Astrocyte (in vitro differentiated cells and primary cell): ENCODE measurements around the gene UGT1A3. TPM values are rescaled to one million over a fixed set of nuclear protein-coding genes. Genes with fewer than 3 reads are reported as not detected.

Source experiments
- DNase-seq: peaks from one replicate; pipeline ENCODE4 v3.0.0-alpha.2; 2010; ENCODE audit warnings: low read depth
- FAIRE-seq: peaks from 2 replicates; lab custom pipeline; 2011; peaks lifted over from hg19 to GRCh38; lab: Jason Lieb, UNC
- H2AFZ ChIP-seq: 2 replicates; pipeline ENCODE4 v1.6.0; 2012; ENCODE audit warnings: low read depth, low read length, inconsistent platforms
- H3K27ac ChIP-seq: 2 replicates; pipeline ENCODE4 v1.5.1; 2011; ENCODE audit warnings: low read depth, low read length, inconsistent platforms
- H3K27me3 ChIP-seq: 2 replicates; pipeline ENCODE4 v1.6.0; 2011; ENCODE audit warnings: low read length, inconsistent platforms; ENCODE audit not compliant: insufficient read depth
- H3K36me3 ChIP-seq: 2 replicates; pipeline ENCODE4 v1.5.1; 2011; ENCODE audit warnings: low read length, inconsistent platforms; ENCODE audit not compliant: insufficient read depth
- H3K4me1 ChIP-seq: 2 replicates; pipeline ENCODE4 v1.5.1; 2011; ENCODE audit warnings: low read length, inconsistent platforms; ENCODE audit not compliant: insufficient read depth
- H3K4me2 ChIP-seq: 2 replicates; pipeline ENCODE4 v1.6.0; 2012; ENCODE audit warnings: low read length, inconsistent platforms
- H3K4me3 ChIP-seq: 2 replicates; pipeline ENCODE4 v1.5.1; 2011; ENCODE audit warnings: low read depth, mild to moderate bottlenecking, low read length, inconsistent platforms; ENCODE audit not compliant: insufficient read depth
- H3K79me2 ChIP-seq: 2 replicates; pipeline ENCODE4 v1.6.0; 2012; ENCODE audit warnings: mild to moderate bottlenecking, low read length, inconsistent platforms; ENCODE audit not compliant: insufficient read depth
- H3K9ac ChIP-seq: 2 replicates; pipeline ENCODE4 v1.6.0; 2012; ENCODE audit warnings: mild to moderate bottlenecking, low read length, inconsistent platforms
- H3K9me3 ChIP-seq: 2 replicates; pipeline ENCODE4 v1.5.1; 2012; ENCODE audit warnings: low read depth, mild to moderate bottlenecking, low read length, inconsistent platforms; ENCODE audit not compliant: insufficient read depth
- H4K20me1 ChIP-seq: 2 replicates; pipeline ENCODE4 v1.6.0; 2012; ENCODE audit warnings: low read length, inconsistent platforms; ENCODE audit not compliant: insufficient read depth
- H3K27ac Mint-ChIP-seq: one replicate; pipeline ENCODE4 v1.8.0; 2021; ENCODE audit warnings: mild to moderate bottlenecking, mixed read lengths; ENCODE audit not compliant: unreplicated experiment
- H3K27me3 Mint-ChIP-seq: one replicate; pipeline ENCODE4 v1.8.0; 2021; ENCODE audit warnings: low read depth, mixed read lengths; ENCODE audit not compliant: unreplicated experiment
- H3K36me3 Mint-ChIP-seq: one replicate; pipeline ENCODE4 v1.8.0; 2021; ENCODE audit warnings: low read depth, mixed read lengths; ENCODE audit not compliant: unreplicated experiment
- H3K4me1 Mint-ChIP-seq: one replicate; pipeline ENCODE4 v1.8.0; 2021; ENCODE audit warnings: low read depth, mixed read lengths; ENCODE audit not compliant: unreplicated experiment
- H3K4me3 Mint-ChIP-seq: one replicate; pipeline ENCODE4 v1.8.0; 2021; ENCODE audit warnings: mild to moderate bottlenecking, moderate library complexity, mixed read lengths; ENCODE audit not compliant: unreplicated experiment
- H3K9me3 Mint-ChIP-seq: one replicate; pipeline ENCODE4 v1.8.0; 2021; ENCODE audit warnings: mild to moderate bottlenecking, mixed read lengths; ENCODE audit not compliant: unreplicated experiment
- CTCF ChIP-seq: IDR thresholded peaks from 2 replicates; pipeline ENCODE4 v1.5.1; 2011; ENCODE audit warnings: low read depth, mild to moderate bottlenecking, inconsistent platforms, low read length, moderate library complexity; ENCODE audit not compliant: insufficient read depth
- EZH2 ChIP-seq: IDR thresholded peaks from 2 replicates; pipeline ENCODE4 v1.6.1; 2012; ENCODE audit warnings: mild to moderate bottlenecking, low read length, inconsistent platforms; ENCODE audit not compliant: insufficient read depth
- total RNA-seq: library from RNA; stranded (reverse); gene quantifications from 2 replicates; pipeline ENCODE4 v1.2.1, GENCODE V29; 2021

UGT1A3 gene
- total RNA-seq, 1 donor from 2014 or later, result not detected

- H3K27ac ChIP-seq, result no peak overlapping the region
- Mint-ChIP-seq H3K36me3 (no peaks in the 10 kb centered on the region), H3K9me3 (peaks cover under 1% of the 10 kb centered on the region), H3K27ac (no peak overlapping the region), H3K4me3 (no peak overlapping the region), H3K4me1 (peaks cover 7% of the 10 kb centered on the region), H3K27me3 (peaks cover 6% of the 10 kb centered on the region)
- FAIRE-seq, result no peak
- H3K4me3 ChIP-seq, result no peak overlapping the region
- no peaks in the 10 kb centered on the region for H3K27me3 ChIP-seq
- no peaks in the 10 kb centered on the region for H3K79me2 ChIP-seq
- no peak for DNase-seq
- H3K4me1 ChIP-seq, result peaks cover 13% of the 10 kb centered on the region
- H3K36me3 ChIP-seq, result no peaks in the 10 kb centered on the region
- no peak overlapping the region for H2AFZ ChIP-seq
- H3K9ac ChIP-seq, result no peak overlapping the region
- H4K20me1 ChIP-seq, result no peaks in the 10 kb centered on the region
- H3K9me3 ChIP-seq, result no peaks in the 10 kb centered on the region
- no peak overlapping the region for H3K4me2 ChIP-seq
- no peak for TF ChIP-seq EZH2
- TF ChIP-seq CTCF, result no peak
Observed at GRCh38 chr2:233708942-233709341, 19.9 kb upstream of the UGT1A3 start.

GRCh38 chr2:233711312-233712008 is 17.4 kb upstream of the UGT1A3 start:
- Histone ChIP-seq H3K79me2 (no peaks in the 10 kb centered on the region), H4K20me1 (no peaks in the 10 kb centered on the region), H3K4me2 (no peak overlapping the region), H3K4me3 (no peak overlapping the region), H3K9me3 (no peaks in the 10 kb centered on the region), H3K27me3 (no peaks in the 10 kb centered on the region), H3K36me3 (no peaks in the 10 kb centered on the region), H3K9ac (no peak overlapping the region), H3K4me1 (peaks cover 10% of the 10 kb centered on the region), H2AFZ (peak overlapping the region; percentile 49), H3K27ac (no peak overlapping the region)
- DNase-seq, result peak; percentile 38
- TF ChIP-seq CTCF (peak; percentile 92), EZH2 (no peak)
- FAIRE-seq, result peak; percentile 23
- H3K27me3 Mint-ChIP-seq, result peaks cover 11% of the 10 kb centered on the region
- no peak overlapping the region for H3K4me3 Mint-ChIP-seq
- H3K36me3 Mint-ChIP-seq, result no peaks in the 10 kb centered on the region
- H3K4me1 Mint-ChIP-seq, result peaks cover 1% of the 10 kb centered on the region
- no peak overlapping the region for H3K27ac Mint-ChIP-seq
- H3K9me3 Mint-ChIP-seq, result peaks cover 2% of the 10 kb centered on the region

- H3K27ac Mint-ChIP-seq, result no peak within 1 kb of the TSS
- Histone ChIP-seq H3K27ac (no peak within 1 kb of the TSS), H3K27me3 (no peaks in the 10 kb centered on the region), H3K9me3 (no peaks in the 10 kb centered on the region), H3K4me1 (peaks cover 4% of the 10 kb centered on the region), H3K9ac (no peak within 1 kb of the TSS), H3K79me2 (no peaks in the 10 kb centered on the region), H3K4me3 (no peak within 1 kb of the TSS), H2AFZ (no peak within 1 kb of the TSS), H3K36me3 (no peaks in the 10 kb centered on the region), H4K20me1 (no peaks in the 10 kb centered on the region), H3K4me2 (no peak within 1 kb of the TSS)
- DNase-seq (no peak), FAIRE-seq (no peak)
- no peaks in the 10 kb centered on the region for H3K36me3 Mint-ChIP-seq
- TF ChIP-seq CTCF (no peak), EZH2 (no peak)
- H3K27me3 Mint-ChIP-seq, result peaks cover 19% of the 10 kb centered on the region
- peaks cover 2% of the 10 kb centered on the region for H3K9me3 Mint-ChIP-seq
- no peak within 1 kb of the TSS for H3K4me3 Mint-ChIP-seq
- no peaks in the 10 kb centered on the region for H3K4me1 Mint-ChIP-seq
Observed at GRCh38 chr2:233712611-233713261, 16.1 kb upstream of the UGT1A3 start, which contains the start of gene UGT1A5. TSS of gene UGT1A5 (plus strand) at chr2:233712907. CDS start at chr2:233712992, 85 bp downstream.
